Activated naive CD4-positive, alpha-beta T cell treated with anti-CD3 and anti-CD28 coated beads, Interleukin-2, amount 10 ng/mL, durations not matched to agents 7 days and 5 days (primary cell): ENCODE results near the gene FBLN2.
"Not testable (repeated sequence)": the region's sequence is repeated elsewhere in the genome, so short reads cannot be mapped to it uniquely, and the experiment has no call there.

Source experiments
- CTCF ChIA-PET: fragments of 350-600 bp; sonication (Branson Sonifier 250); formaldehyde crosslinking; loops from one replicate; lab custom pipeline; 2021; ENCODE audit warnings: antibody characterized with exemption; lab: Charles Lee
- DNase-seq: peaks from one replicate; pipeline ENCODE4 v3.0.0-alpha.2; 2020
- H3K27ac Mint-ChIP-seq: one replicate; pipeline ENCODE4 v1.8.0; 2021; ENCODE audit warnings: mild to moderate bottlenecking, moderate library complexity, mixed read lengths
- H3K27me3 Mint-ChIP-seq: one replicate; pipeline ENCODE4 v1.8.0; 2021; ENCODE audit warnings: mild to moderate bottlenecking, mixed read lengths
- H3K36me3 Mint-ChIP-seq: one replicate; pipeline ENCODE4 v1.8.0; 2021; ENCODE audit warnings: mixed read lengths
- H3K4me1 Mint-ChIP-seq: one replicate; pipeline ENCODE4 v1.8.0; 2021; ENCODE audit warnings: mixed read lengths
- H3K4me3 Mint-ChIP-seq: one replicate; pipeline ENCODE4 v1.8.0; 2021; ENCODE audit warnings: mild to moderate bottlenecking, moderate library complexity, mixed read lengths
- H3K9me3 Mint-ChIP-seq: one replicate; pipeline ENCODE4 v1.8.0; 2021; ENCODE audit warnings: mixed read lengths

FBLN2 gene

DNA sequence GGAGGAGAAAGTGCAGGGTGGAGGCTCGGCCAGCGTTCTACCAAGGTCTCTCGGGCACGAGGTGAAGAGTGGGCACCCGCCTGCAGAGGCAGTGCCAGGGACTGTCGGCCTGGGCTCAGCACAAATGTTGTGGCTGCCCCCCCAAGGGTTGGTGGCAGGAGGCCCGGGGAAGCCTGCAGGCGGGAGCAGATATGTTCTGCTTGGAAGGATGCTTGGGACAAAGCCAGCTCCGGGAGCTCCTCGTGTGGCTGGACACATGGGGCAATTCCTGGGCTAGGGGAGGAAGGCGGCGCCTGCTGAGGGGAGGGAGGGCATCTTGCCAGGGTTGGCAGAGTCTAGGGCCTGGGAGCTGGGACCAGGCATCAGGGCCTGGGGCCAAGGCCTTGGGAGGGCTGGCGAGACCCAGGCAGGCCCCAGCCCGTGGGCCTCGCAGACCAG is 30.4 kb upstream of the FBLN2 start:
- Mint-ChIP-seq H3K4me1 (no peaks in the 10 kb centered on the region), H3K4me3 (no peak overlapping the region), H3K9me3 (no peaks in the 10 kb centered on the region), H3K27ac (no peak overlapping the region), H3K36me3 (no peaks in the 10 kb centered on the region), H3K27me3 (peaks cover 8% of the 10 kb centered on the region)
- CTCF ChIA-PET: no interaction called here
- DNase-seq: no peak

DNA sequence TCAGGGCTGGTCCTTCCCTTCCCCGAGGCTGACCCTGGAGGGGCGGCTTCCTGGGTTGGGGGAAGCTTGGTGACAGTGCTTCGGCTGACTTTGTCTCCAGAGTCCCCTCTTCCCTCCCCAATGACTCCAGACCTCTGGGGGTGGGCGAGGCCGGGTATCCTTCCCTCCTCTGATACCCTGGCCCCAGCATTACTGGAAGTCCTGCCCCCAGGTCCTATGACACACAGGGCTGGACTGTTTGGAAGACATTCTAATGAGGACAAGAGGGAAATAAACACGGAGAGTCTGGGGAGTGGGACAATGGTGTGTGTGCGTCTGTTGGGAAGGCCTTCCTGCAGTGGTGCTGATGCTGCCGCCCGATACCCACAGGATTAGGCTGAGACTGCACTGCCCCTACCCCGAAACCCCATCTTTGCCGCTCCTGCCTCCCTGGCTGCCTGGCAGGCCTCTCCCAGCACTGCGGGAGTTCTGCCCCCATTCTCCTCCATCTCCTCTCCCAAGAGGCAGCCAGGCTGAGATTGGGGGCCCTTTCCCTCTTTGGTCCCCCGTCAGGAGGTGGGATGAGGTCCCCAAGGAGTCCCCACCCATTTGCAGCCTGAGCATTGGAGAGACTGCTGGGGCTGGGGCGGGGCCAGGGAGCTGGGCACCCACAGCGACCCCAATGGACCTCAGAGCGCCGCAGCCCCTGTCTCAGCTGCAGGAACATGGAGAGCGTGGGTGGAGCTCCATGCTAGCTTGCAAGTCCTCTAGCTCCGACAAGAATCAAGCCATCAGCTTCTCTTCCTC is 29.7 kb upstream of the FBLN2 start:
- Mint-ChIP-seq H3K27me3 (peaks cover 8% of the 10 kb centered on the region), H3K9me3 (no peaks in the 10 kb centered on the region), H3K4me3 (no peak overlapping the region), H3K4me1 (no peaks in the 10 kb centered on the region), H3K27ac (no peak overlapping the region), H3K36me3 (no peaks in the 10 kb centered on the region)
- CTCF ChIA-PET: no interaction called here
- no peak for DNase-seq

DNA sequence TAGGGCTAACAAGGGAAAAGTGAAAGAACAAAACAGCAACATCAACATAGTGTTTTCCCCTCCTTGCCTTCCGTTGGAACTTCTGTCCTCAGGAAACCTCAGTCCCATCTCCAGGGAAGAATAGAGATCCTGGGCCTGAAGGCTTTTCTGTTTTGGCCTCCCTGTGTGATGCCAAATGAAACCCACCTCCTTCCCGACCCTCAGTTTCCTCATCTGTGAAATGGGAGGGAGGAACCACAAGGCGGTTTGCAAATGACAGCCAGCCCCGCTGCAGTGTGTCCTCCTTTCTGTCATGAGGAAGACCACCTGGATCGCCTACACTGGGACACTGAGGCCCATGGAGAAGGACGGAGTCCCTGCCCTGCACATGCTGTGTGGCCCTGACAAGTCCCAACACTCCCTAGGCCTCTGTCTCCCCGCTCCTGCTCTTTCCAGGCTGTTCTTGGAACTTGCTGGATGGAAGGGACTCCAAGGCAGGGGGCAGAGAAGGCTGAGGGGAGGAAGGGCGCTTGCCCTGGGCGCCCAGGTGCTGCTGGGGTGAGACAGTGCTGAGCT is 28.5 kb upstream of the FBLN2 start:
- Mint-ChIP-seq H3K4me3 (no peak overlapping the region), H3K27ac (no peak overlapping the region), H3K4me1 (no peaks in the 10 kb centered on the region), H3K36me3 (no peaks in the 10 kb centered on the region), H3K9me3 (no peaks in the 10 kb centered on the region), H3K27me3 (peaks cover 8% of the 10 kb centered on the region)
- DNase-seq: no peak
- CTCF ChIA-PET: no interaction called here

DNA sequence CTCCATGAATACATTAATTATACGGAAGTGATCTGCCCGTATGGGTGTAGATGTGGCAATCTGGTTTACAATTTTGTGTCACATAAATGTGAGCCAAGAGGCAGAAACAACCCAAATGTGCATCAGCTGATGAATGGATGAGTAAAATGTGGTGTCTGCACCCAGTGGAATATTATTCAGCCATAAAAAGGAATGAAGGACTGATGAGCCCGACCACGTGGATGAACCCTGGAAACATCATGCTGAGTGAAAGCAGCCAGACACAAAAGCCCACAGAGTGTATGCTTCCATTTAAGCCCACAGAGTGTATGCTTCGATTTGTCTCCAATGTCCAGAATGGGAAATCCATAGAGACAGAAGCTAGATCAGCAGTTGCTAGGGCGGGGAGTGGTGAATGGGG is 27.6 kb upstream of the FBLN2 start:
- H3K27ac Mint-ChIP-seq: no peak overlapping the region
- no peaks in the 10 kb centered on the region for H3K4me1 Mint-ChIP-seq
- peaks cover 14% of the 10 kb centered on the region for H3K27me3 Mint-ChIP-seq
- CTCF ChIA-PET: interaction anchor here (0.8 to 1.1 kb wide), 2 partner anchors 128 to 136 kb away, joined by 3 read pairs; no protein-coding TSS in a partner anchor
- no peak overlapping the region for H3K4me3 Mint-ChIP-seq
- DNase-seq: no peak
- H3K9me3 Mint-ChIP-seq: no peaks in the 10 kb centered on the region
- no peaks in the 10 kb centered on the region for H3K36me3 Mint-ChIP-seq

DNA sequence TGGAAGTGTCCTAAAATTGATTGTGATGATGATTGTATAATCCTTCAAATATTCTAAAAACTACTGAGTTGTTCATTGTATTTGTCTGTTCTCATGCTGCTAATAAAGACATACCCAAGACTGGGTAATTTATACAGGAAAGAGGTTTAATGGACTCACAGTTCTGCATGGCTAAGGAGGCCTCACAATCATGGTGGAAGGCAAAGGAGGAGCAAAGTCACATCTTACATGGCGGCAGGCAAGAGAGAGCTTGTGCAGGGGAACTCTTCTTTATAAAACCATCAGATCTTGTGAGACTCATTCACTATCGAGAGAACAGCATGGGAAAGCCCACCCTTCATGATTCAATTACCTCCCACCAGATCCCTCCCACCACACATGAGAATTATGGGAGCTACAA is 27.2 kb upstream of the FBLN2 start:
- not testable (repeated sequence) for H3K4me3 Mint-ChIP-seq, H3K4me1 Mint-ChIP-seq, DNase-seq, H3K27ac Mint-ChIP-seq, H3K9me3 Mint-ChIP-seq, H3K36me3 Mint-ChIP-seq
- CTCF ChIA-PET: interaction anchor here (0.8 to 1.1 kb wide), 2 partner anchors 128 to 135 kb away, joined by 3 read pairs; no protein-coding TSS in a partner anchor
- H3K27me3 Mint-ChIP-seq: peaks cover 18% of the 10 kb centered on the region

DNA sequence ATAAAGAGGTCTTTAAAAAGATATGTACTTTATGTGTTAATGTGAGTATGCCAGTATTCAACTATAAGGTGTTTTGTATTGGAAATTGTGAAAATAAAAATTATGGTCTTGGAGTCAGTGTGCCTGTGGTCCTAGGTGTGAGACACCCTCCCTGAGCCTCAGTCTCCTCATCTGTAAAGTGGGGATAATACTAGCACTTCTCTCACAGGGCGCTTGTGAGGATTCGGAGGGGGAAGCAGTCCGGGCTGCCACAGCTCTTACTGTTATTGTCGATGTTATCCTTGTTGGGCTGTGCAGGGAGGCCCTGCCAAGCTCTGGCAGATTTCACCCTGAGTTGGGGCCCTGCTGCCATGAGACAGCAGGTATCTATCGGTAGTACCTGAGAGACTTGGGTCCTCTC is 26.7 kb upstream of the FBLN2 start:
- H3K27me3 Mint-ChIP-seq: peaks cover 19% of the 10 kb centered on the region
- CTCF ChIA-PET: interaction anchor here (0.8 kb wide), 1 partner anchor 135 kb away, joined by 3 read pairs; no protein-coding TSS in a partner anchor

DNA sequence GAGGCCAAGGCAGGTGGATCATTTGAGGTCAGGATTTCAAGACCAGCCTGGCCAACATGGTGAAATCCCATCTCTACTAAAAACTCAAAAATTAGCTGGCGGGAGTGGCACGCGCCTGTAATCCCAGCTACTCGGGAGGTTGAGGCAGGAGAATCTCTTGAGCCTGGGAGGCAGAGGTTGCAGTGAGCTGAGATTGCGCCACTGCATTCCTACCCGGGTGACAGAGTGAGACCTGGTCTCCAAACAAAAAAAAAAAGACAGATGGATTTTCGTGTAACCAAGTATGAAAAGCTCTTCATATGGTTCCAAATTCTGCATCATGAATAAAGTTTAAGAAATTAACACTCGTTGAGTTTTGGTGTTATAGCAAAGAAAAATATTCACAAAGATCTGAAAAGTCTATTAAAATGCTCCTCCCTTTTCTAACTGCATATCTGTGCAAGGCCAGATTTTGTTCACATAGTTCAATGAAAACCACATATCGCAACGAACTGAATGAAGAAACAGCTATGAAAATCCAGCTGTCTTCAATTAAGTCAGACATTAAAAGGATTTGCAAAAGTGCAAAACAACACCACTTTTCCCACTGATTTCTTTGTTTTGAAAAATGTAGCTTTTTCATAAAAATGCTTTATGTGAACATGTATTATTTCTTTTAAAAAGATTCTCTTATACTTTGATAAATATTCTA is 23.8 kb upstream of the FBLN2 start:
- CTCF ChIA-PET: interaction anchor here (1.0 kb wide), 1 partner anchor 30 kb away, joined by 3 read pairs; no protein-coding TSS in a partner anchor
- Mint-ChIP-seq H3K27me3 (peaks cover 40% of the 10 kb centered on the region), H3K4me1 (no peaks in the 10 kb centered on the region), H3K4me3 (no peak overlapping the region), H3K27ac (no peak overlapping the region), H3K36me3 (no peaks in the 10 kb centered on the region), H3K9me3 (no peaks in the 10 kb centered on the region)
- DNase-seq: no peak

More for the DNA sequence above, 26.7 kb upstream of the FBLN2 start:
- Mint-ChIP-seq H3K36me3 (no peaks in the 10 kb centered on the region), H3K4me1 (no peaks in the 10 kb centered on the region), H3K9me3 (no peaks in the 10 kb centered on the region), H3K27ac (no peak overlapping the region), H3K4me3 (no peak overlapping the region)
- DNase-seq: no peak

DNA sequence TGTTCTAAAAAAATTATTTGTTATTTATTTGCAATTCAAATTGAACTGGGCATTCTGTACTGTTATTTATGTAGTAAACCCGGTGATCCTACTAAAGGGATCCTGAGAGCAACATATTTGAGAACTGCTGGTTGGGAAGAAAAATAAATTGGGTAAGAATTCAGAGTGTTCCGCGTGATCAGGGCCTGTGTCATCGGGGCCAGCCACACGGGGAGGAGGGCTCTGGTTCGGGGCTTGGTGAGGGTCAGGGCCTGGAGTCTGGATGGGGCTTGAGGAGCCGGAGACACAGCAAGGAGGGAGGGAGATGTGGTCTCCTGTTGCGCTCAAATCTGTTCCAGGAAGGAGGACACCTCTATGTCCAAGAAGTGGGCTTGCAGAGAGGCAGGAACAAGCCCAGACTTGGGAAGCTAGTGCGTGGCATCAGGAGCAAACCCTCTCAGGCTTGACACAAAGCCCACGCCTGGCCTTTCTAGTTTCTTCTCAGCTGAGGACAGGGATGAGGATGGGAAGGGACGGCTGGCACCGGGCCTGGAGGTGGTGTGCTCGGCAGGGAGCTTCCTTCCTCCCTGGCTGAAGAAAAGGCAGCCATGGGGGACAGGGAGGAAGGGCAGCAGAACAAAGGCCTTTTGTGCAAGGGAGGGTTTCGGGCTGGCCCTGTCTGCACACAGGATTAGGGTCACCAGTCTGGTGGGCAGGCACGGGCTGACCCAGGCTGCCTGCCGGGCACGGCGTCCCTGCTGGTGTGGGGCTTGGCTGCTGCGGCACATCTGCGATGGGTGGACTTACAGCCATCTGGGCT is 22.9 kb upstream of the FBLN2 start:
- Mint-ChIP-seq H3K4me1 (no peaks in the 10 kb centered on the region), H3K27me3 (peaks cover 40% of the 10 kb centered on the region), H3K36me3 (no peaks in the 10 kb centered on the region), H3K9me3 (no peaks in the 10 kb centered on the region), H3K4me3 (no peak overlapping the region), H3K27ac (no peak overlapping the region)
- no peak for DNase-seq
- CTCF ChIA-PET: no interaction called here

DNA sequence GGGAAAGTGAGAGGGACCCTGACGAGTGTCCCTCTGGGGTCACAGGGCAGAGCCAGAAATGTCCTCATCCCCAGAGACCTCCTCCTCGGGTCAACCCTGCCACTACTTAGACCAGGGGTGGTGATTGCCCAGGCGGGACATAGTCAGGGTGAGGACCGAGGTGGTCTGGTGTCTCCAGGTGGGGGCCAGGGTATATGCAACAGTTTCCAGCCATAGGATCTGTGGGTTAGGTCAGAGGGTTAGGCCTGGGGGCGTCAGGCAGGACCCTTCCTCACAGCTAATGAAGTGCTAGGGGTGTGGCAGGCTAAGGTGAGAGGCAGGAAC is 22.3 kb upstream of the FBLN2 start:
- no peak for DNase-seq
- Mint-ChIP-seq H3K36me3 (no peaks in the 10 kb centered on the region), H3K27ac (peak overlapping the region; percentile 17), H3K9me3 (no peaks in the 10 kb centered on the region), H3K4me3 (no peak overlapping the region), H3K27me3 (peaks cover 40% of the 10 kb centered on the region), H3K4me1 (no peaks in the 10 kb centered on the region)
- CTCF ChIA-PET: no interaction called here

DNA sequence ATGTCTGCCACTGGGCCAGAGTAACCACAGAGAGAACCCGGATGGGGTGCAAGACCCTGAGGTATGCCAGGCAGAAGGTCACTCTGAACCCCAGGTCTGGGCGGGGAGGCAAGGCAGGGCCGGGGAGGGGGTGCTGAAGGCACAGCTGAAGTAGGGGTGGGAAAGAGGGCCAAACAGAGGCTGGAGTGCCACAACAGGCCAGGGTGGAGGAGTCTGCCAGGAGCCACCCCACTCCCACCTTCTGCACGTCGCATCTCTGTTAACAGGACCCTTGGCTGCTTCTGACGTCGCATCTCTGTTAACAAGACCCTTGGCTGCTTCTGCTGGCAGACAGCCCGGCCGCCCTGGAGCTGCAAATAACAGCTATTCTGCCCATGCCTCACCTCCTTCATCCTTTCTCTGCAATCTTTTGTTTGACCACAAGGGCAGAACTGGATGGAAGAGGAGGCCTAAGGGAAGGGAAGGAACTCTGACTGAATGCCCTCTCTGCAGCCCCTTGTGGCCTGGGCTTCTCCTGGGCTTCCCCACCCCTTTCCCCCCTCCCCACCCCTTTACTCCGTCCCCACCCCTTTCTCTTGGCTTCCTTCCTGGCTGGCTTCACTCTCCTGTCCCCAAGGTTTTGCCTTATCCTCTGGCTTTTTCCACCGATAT is 20.6 kb upstream of the FBLN2 start:
- H3K27me3 Mint-ChIP-seq: peaks cover 44% of the 10 kb centered on the region
- CTCF ChIA-PET: no interaction called here

DNA sequence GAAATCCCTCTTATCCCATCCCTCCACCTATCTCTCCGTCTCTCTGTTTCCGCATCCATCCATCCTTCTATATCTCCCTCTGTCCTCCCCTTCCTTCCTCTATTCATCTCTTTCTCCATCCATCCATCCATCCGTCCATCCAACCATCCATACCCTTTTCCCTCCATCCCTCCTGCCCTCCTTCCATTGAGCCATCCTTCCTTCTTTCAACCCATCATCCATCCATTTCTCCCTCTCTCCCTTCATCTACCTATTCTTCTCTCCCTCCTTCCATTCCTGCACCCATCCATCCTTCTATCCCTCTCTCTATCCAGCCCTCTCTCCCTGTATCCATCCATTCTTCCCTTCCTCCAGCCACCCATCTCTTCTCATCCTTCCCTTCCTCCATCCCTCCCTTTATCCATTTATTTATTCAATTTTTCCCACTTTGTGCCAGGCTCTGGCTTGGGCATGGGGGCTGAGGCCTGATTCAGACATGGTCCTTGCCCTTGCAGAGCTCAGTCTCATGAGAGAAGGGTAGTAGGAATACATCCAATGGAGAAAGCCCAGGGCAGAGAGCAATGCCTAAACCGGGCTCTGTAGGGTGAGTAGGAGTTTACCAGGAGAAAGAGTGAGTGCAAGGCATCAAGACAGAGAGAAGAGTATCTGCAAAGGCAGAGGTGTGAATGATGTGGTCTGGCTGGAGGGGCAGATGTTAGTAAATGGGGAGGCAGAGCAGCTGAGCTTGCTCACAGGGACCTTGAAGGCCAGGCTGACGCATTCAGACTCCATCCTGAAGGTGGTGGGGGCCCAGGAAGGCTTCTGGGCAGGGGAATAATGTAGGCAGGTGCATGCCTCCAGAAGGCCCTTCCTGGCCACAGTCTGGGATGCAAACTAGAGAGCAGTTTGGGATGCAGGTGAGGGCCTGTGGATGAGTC is 19.5 kb upstream of the FBLN2 start:
- Mint-ChIP-seq H3K4me1 (no peaks in the 10 kb centered on the region), H3K27ac (no peak overlapping the region), H3K36me3 (no peaks in the 10 kb centered on the region), H3K27me3 (peaks cover 45% of the 10 kb centered on the region), H3K4me3 (no peak overlapping the region), H3K9me3 (no peaks in the 10 kb centered on the region)
- CTCF ChIA-PET: no interaction called here
- DNase-seq: no peak

More for the DNA sequence above, 20.6 kb upstream of the FBLN2 start:
- Mint-ChIP-seq H3K27ac (no peak overlapping the region), H3K4me3 (no peak overlapping the region), H3K4me1 (no peaks in the 10 kb centered on the region), H3K36me3 (no peaks in the 10 kb centered on the region), H3K9me3 (no peaks in the 10 kb centered on the region)
- DNase-seq: no peak

DNA sequence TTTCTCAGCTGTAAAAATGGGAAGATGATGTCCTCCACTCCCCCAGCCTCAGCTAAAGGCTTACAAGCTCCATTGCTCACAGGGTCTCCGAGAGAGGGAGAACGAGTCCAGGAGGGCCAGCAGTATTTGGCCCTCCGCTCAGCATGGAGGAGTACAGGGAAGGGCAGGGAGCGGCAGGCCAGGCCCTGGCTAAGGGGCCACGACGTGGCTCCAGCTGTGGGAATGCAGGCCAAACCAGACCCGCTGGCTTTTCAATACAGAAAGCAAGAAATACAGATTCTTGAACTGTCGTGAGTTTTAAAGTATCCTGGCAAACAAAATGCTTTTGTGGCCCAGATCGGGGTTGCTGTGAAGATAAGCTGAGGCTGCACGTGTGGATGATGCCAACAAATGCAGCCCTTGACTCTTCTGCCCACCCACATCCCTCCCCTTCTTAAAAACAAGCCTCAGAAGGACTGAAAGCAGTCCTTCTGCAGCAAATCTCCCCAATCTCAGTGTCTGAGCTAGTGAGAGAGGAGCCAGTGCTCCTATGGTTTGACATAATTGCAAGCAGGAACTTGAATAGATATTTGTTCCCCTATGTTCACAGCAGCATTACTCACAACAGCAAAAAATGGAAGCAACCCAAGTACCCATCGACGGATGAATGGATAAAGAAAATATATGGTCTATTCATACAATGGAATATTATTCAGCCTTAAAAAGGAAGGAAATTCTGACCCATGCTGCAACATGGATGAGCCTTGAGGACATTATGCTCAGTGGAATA is 18.5 kb upstream of the FBLN2 start:
- CTCF ChIA-PET: no interaction called here
- H3K4me1 Mint-ChIP-seq: no peaks in the 10 kb centered on the region
- no peak overlapping the region for H3K4me3 Mint-ChIP-seq
- no peak for DNase-seq
- no peak overlapping the region for H3K27ac Mint-ChIP-seq
- H3K9me3 Mint-ChIP-seq: no peaks in the 10 kb centered on the region
- H3K36me3 Mint-ChIP-seq: no peaks in the 10 kb centered on the region
- peaks cover 55% of the 10 kb centered on the region for H3K27me3 Mint-ChIP-seq
